Activated naive CD8-positive, alpha-beta T cell (primary cell): ENCODE data around the gene KCNK2.

Experiments used
- H3K27ac Mint-ChIP-seq: one replicate; pipeline ENCODE4 v1.8.0; 2021; ENCODE audit warnings: mixed read lengths
- H3K27me3 Mint-ChIP-seq: one replicate; pipeline ENCODE4 v1.8.0; 2021; ENCODE audit warnings: mixed read lengths
- H3K36me3 Mint-ChIP-seq: one replicate; pipeline ENCODE4 v1.8.0; 2021; ENCODE audit warnings: mixed read lengths
- H3K4me1 Mint-ChIP-seq: one replicate; pipeline ENCODE4 v1.8.0; 2021; ENCODE audit warnings: low read depth, mixed read lengths
- H3K4me3 Mint-ChIP-seq: one replicate; pipeline ENCODE4 v1.8.0; 2021; ENCODE audit warnings: mild to moderate bottlenecking, mixed read lengths
- H3K9me3 Mint-ChIP-seq: one replicate; pipeline ENCODE4 v1.8.0; 2021; ENCODE audit warnings: low read depth, mixed read lengths

Gene KCNK2

GRCh38 chr1:215118081-215118480 is 35.5 kb downstream of the KCNK2 start:
- Mint-ChIP-seq H3K9me3 (no peaks in the 10 kb centered on the region), H3K4me1 (no peaks in the 10 kb centered on the region), H3K4me3 (no peak overlapping the region), H3K27me3 (no peaks in the 10 kb centered on the region), H3K27ac (no peak overlapping the region), H3K36me3 (no peaks in the 10 kb centered on the region)

DNA sequence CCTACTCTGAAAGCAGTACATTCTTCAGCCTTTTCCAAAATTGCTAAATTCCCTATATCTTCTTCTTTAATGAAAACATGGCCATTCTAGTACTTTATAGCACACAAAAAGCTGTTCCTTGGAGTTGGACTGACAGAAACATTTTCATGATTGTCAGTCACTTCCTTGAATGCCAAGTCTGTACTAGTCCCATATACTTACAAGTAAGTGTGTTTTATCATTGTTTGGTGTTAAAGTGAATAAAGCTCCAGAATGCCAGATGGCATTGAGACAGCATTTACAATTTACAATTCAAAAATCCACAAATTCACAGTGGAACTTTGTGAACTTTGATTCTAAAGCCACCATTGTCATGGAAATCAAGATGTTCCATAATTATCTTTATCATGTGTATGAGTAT is 36.5 kb downstream of the KCNK2 start:
- Mint-ChIP-seq H3K9me3 (no peaks in the 10 kb centered on the region), H3K27me3 (no peaks in the 10 kb centered on the region), H3K36me3 (no peaks in the 10 kb centered on the region), H3K4me1 (no peaks in the 10 kb centered on the region), H3K4me3 (no peak overlapping the region), H3K27ac (no peak overlapping the region)

GRCh38 chr1:215119719-215120365 is 37.3 kb downstream of the KCNK2 start:
- H3K27me3 Mint-ChIP-seq: peaks cover 1% of the 10 kb centered on the region
- H3K27ac Mint-ChIP-seq: no peak overlapping the region
- H3K4me1 Mint-ChIP-seq: no peaks in the 10 kb centered on the region
- no peaks in the 10 kb centered on the region for H3K9me3 Mint-ChIP-seq
- no peaks in the 10 kb centered on the region for H3K36me3 Mint-ChIP-seq
- H3K4me3 Mint-ChIP-seq: no peak overlapping the region

- Mint-ChIP-seq H3K4me3 (no peak overlapping the region), H3K9me3 (no peaks in the 10 kb centered on the region), H3K36me3 (no peaks in the 10 kb centered on the region), H3K4me1 (no peaks in the 10 kb centered on the region), H3K27ac (no peak overlapping the region), H3K27me3 (peaks cover 4% of the 10 kb centered on the region)
These were observed 46.0 kb downstream of the KCNK2 start for GRCh38 chr1:215128504-215128903.

- no peaks in the 10 kb centered on the region for H3K4me1 Mint-ChIP-seq
- H3K36me3 Mint-ChIP-seq: no peaks in the 10 kb centered on the region
- no peaks in the 10 kb centered on the region for H3K27me3 Mint-ChIP-seq
- no peak overlapping the region for H3K4me3 Mint-ChIP-seq
- H3K9me3 Mint-ChIP-seq: no peaks in the 10 kb centered on the region
- no peak overlapping the region for H3K27ac Mint-ChIP-seq
These were observed 48.8 kb downstream of the KCNK2 start for GRCh38 chr1:215131291-215131690.

GRCh38 chr1:215132156-215132555 is 49.6 kb downstream of the KCNK2 start:
- Mint-ChIP-seq H3K4me1 (no peaks in the 10 kb centered on the region), H3K36me3 (no peaks in the 10 kb centered on the region), H3K27ac (no peak overlapping the region), H3K27me3 (peaks cover 2% of the 10 kb centered on the region), H3K4me3 (no peak overlapping the region), H3K9me3 (no peaks in the 10 kb centered on the region)

- Mint-ChIP-seq H3K4me1 (no peaks in the 10 kb centered on the region), H3K27ac (no peak overlapping the region), H3K9me3 (no peaks in the 10 kb centered on the region), H3K27me3 (peaks cover 2% of the 10 kb centered on the region), H3K4me3 (no peak overlapping the region), H3K36me3 (no peaks in the 10 kb centered on the region)
These were observed 51.0 kb downstream of the KCNK2 start for GRCh38 chr1:215133532-215133931.

DNA sequence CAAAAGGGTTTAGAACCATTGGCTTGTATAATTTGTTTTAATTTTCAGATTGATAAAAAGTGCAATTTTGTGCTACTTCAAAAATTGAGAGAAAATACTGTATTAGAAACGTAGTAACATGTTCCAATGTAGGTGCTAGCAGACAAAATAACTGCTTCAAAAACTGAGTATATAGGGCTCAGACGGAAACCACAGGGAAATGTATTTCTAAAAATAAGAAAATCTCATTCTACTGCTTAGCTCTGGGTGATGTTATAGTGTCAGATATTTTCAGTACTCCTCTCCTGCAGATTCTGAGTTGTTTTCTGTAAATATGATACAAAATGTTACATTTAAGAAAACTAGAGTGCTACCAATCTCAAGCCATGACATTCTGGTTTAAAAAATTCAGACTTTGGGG is 55.4 kb downstream of the KCNK2 start:
- Mint-ChIP-seq H3K4me1 (no peaks in the 10 kb centered on the region), H3K27me3 (peaks cover 2% of the 10 kb centered on the region), H3K36me3 (no peaks in the 10 kb centered on the region), H3K27ac (no peak overlapping the region), H3K4me3 (no peak overlapping the region), H3K9me3 (peaks cover 7% of the 10 kb centered on the region)

DNA sequence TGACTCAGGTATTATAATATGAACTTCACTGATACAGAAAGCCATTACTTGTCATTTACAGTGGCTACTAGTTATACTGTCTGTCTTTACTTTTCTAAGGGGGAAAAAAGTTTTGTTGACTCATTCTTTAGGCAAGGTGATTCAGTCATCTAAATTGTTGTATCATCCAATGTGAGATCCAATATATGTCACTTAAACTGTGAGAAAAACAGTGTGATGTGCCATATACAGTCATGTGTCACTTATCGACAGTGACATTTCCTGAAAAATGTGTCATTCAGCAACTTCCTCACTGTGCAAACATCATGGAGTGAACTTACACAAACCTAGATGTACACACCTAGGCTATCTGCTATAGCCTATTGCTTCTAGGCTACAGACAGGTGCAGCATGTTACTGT is 57.6 kb downstream of the KCNK2 start:
- Mint-ChIP-seq H3K36me3 (no peaks in the 10 kb centered on the region), H3K9me3 (peaks cover 7% of the 10 kb centered on the region), H3K27me3 (peaks cover 2% of the 10 kb centered on the region), H3K4me3 (no peak overlapping the region), H3K27ac (no peak overlapping the region), H3K4me1 (no peaks in the 10 kb centered on the region)

GRCh38 chr1:215141460-215141859 is 58.9 kb downstream of the KCNK2 start:
- no peaks in the 10 kb centered on the region for H3K4me1 Mint-ChIP-seq
- no peaks in the 10 kb centered on the region for H3K36me3 Mint-ChIP-seq
- peaks cover 7% of the 10 kb centered on the region for H3K9me3 Mint-ChIP-seq
- H3K4me3 Mint-ChIP-seq: no peak overlapping the region
- H3K27ac Mint-ChIP-seq: no peak overlapping the region
- peaks cover 1% of the 10 kb centered on the region for H3K27me3 Mint-ChIP-seq

- Mint-ChIP-seq H3K4me1 (no peaks in the 10 kb centered on the region), H3K4me3 (no peak overlapping the region), H3K9me3 (peaks cover 7% of the 10 kb centered on the region), H3K27me3 (no peaks in the 10 kb centered on the region), H3K36me3 (no peaks in the 10 kb centered on the region), H3K27ac (no peak overlapping the region)
These were observed 61.0 kb downstream of the KCNK2 start for GRCh38 chr1:215143497-215143896.

- Mint-ChIP-seq H3K36me3 (no peaks in the 10 kb centered on the region), H3K4me1 (no peaks in the 10 kb centered on the region), H3K9me3 (peaks cover 7% of the 10 kb centered on the region), H3K27ac (no peak overlapping the region), H3K27me3 (no peaks in the 10 kb centered on the region), H3K4me3 (no peak overlapping the region)
These were observed 63.9 kb downstream of the KCNK2 start for GRCh38 chr1:215146240-215146975.

- peaks cover 3% of the 10 kb centered on the region for H3K9me3 Mint-ChIP-seq
- no peak overlapping the region for H3K27ac Mint-ChIP-seq
- H3K36me3 Mint-ChIP-seq: no peaks in the 10 kb centered on the region
- no peaks in the 10 kb centered on the region for H3K4me1 Mint-ChIP-seq
- no peaks in the 10 kb centered on the region for H3K27me3 Mint-ChIP-seq
- H3K4me3 Mint-ChIP-seq: no peak overlapping the region
These were observed 64.5 kb downstream of the KCNK2 start for GRCh38 chr1:215147024-215147423.

DNA sequence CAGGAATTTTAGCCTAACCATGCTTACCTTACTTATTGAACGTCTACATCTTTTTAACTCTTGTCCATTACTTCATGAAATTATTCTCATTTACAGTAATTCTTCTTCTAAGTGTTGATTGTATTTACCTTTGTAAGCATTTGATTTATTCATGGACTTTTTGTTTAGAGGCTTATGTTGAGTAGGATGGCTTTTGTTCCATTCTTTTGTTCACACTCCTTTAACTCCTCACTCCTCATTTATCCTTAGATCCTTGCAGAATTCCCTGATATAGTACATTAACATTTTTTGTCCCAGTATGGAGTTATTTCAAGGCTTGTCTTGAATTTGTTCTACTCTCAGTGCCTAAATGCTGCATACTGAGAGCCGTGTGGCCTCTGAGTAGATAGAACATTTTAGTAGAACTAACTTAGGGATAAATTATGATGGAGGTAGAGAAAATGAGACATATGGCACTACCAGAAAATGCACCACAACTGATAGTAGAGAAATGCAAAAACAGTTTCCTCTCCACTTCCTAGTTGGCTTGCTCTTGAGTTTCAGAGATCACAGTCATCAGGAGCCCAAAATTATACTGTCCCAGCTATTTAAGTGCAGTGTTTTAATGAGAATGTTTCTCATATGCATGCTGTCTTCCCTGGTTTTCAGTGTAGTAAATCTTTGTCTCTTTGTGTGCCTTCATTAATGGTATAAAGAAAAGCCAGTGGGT is 69.5 kb downstream of the KCNK2 start:
- Mint-ChIP-seq H3K36me3 (no peaks in the 10 kb centered on the region), H3K4me1 (no peaks in the 10 kb centered on the region), H3K27ac (no peak overlapping the region), H3K27me3 (peaks cover 2% of the 10 kb centered on the region), H3K9me3 (no peaks in the 10 kb centered on the region), H3K4me3 (no peak overlapping the region)

DNA sequence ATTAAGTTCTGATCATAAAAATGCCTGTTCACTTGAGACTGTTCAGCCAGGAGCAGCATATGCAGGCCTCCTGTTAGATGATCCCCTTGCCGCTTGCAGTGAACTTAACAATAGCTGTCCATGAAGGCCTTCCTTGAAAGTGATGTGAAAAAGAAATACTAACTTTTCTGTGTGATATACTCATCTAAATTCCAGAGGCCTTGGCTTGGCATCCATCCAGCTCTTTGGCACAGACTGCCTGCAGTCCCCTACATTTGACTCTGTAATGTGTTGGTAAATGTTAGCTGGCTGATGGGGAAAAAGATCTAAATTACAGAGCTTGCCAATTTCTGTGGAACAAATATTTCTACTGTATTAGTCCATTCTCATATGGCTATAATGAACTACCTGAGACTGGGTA is 73.7 kb downstream of the KCNK2 start:
- Mint-ChIP-seq H3K4me1 (no peaks in the 10 kb centered on the region), H3K27ac (no peak overlapping the region), H3K36me3 (no peaks in the 10 kb centered on the region), H3K4me3 (no peak overlapping the region), H3K27me3 (peaks cover 2% of the 10 kb centered on the region), H3K9me3 (peaks cover 4% of the 10 kb centered on the region)
